Measurements from ENCODE around the gene KCND3.
"Not testable (repeated sequence)": the region's sequence is repeated elsewhere in the genome, so short reads cannot be mapped to it uniquely, and the experiment has no call there.

KCND3 gene

DNA sequence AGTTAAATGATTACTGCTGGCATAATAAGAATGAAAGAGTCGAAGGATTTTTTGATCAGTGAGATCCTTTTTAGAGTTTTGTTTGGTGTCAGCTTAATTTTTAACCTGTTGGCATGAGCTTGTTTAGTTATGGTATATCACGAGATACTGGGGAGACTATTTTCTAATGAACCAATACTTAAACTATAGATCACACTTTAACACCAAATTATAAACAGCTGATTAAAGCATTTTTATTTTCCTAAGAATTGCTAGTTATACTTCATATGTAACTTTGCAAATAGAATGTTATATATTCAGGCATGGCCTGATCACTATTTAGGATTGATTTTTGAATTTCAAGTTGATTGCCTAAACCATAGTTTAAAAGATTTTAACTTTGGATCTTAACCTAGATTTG, 227.8 kb downstream of the KCND3 start:
- DNase-seq = no peak

DNA sequence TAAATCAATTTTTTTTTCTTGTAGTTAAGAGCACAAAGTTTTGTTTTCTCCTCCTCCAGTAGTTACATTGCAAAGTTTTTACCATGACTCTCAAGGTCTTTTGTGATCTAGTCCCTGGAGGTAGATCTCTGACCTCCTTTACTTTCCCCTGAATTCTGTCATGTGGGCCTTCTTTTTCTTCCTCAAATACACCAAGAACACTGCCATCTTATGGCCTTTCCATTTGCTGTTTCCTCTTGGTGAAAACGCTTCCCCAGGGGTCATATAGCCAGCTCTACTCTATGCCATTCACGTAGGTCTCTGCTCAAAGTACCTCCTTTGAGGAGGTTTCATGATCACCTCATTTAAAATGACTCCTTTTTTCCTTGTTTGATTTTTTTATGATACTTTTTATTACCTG, 231.1 kb downstream of the KCND3 start:
- DNase-seq = peak; percentile 52

GRCh38 chr1:111756124-111756513, 233.3 kb downstream of the KCND3 start:
- DNase-seq = no peak

- peak; percentile 96 to 99 for DNase-seq
Observed at GRCh38 chr1:111755331-111756123, 233.9 kb downstream of the KCND3 start, which contains the start of gene DDX20. Gene DDX20, plus strand, starts transcription at chr1:111755901. Its CDS starts 24 bp downstream, at chr1:111755925.

GRCh38 chr1:111754984-111755330, 234.5 kb downstream of the KCND3 start:
- peak; percentile 20 to 46 for DNase-seq

- DNase-seq = no peak
Observed at GRCh38 chr1:111751906-111752575, 237.4 kb downstream of the KCND3 start.

- DNase-seq = no peak
Observed at GRCh38 chr1:111750856-111751255, 238.6 kb downstream of the KCND3 start.

- DNase-seq = no peak
Observed at GRCh38 chr1:111749628-111750027, 239.8 kb downstream of the KCND3 start.

- no peak for DNase-seq
Observed at GRCh38 chr1:111747947-111748346, 241.5 kb downstream of the KCND3 start.

DNA sequence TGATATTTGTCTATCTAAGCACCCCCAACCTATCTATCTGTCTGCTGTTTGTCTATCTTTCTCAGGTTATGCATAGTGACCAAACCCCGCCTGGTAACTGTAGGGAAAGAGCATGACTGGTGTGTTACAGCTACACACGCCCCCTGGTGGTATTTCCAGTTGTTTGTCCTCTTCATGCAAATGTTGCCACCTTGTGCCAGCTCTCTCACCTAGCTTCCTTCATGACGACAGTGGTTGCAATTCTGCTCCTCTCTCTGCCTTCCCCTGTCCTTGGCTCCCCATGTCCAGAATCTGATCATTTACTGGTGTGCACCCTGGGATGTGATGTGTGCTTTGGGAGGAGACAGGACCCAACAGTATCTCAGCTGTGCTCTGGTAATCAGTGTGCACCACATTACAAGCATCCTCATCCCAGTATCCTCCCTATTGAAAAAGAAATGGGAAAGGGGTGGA, 242.2 kb downstream of the KCND3 start:
- peak; percentile 76 to 86 for DNase-seq

DNA sequence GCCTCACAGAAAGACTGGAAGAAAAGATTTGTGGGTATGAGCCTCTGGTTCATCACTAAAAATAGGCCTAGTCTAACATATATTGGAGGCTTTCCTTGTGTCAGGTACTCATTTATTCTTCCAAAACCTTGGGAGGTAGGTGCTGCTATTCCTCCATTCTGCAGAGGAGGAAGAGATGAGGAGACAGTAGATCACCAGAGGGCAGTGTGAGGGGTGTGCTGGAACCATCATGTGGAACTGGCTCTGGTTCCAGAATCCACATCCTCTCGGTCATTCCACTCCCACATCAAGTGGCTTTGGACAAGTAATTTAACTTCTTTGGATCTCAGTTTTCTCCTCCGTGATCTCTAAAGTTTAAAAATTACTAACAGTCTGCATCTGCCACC, 242.9 kb downstream of the KCND3 start:
- DNase-seq = no peak

DNA sequence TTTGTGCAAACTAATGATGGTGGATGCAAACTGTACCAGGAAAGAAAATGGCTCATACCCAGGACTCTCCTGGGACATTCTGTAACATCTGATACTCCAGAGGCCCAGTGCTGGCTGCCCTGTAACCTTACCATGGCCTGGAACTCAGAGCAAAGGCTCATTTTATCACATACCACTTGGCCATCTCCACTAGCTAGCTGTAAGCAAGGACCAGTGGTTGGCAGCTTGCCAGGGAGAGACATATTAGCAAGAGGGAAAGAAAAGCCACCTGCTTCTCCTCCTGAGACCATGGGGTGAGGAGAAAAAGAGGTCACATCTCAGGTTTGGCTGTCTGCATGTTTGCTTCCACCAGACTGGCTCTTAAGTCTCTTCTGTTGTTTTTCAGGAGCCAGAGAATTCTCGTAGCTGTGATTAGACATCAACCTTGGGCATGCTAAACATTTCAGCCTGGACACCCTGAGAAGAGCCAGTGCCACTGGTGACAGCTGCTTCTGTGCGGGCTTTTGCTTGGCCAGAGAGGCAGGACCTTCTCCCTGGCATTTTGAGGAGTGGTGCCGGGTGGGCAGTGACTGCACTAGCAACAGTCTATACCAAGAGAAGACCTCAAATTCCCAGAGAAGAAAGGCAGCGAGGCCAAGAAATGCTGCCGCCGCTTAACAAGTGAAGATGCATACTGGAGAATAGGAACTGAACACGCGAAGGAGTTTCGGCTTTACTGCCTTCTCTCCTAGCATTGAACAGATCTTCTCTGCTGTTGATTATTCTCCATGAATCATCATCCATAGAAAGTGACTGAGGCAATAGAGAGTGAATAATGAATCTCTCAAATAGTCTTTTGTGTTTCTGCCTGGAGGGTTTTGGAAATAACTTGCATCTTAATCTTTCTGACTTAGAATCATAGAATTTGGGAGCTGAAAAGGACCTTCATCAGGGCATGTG, 243.5 kb downstream of the KCND3 start:
- DNase-seq = no peak

- DNase-seq = no peak
Observed at GRCh38 chr1:111743679-111744101, 245.8 kb downstream of the KCND3 start.

- no peak for DNase-seq
Observed at GRCh38 chr1:111742938-111743549, 246.4 kb downstream of the KCND3 start.

DNA sequence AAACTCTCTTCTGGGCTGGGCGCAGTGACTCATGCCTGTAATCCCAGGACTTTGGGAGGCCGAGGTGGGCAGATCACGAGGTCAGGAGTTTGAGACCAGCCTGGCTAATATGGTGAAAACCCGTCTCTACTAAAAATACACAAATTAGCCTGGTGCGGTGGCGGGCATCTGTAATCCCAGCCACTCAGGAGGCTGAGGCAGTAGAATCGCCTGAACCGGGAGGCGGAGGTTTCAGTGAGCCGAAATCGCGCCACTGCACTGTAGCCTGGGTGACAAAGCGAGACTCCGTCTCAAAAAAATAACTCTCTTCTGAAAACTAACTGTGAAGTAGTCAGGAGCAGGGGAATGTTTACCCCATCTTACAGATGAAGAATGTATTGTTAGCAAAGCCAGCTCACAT, 247.2 kb downstream of the KCND3 start:
- not testable (repeated sequence) for DNase-seq

GRCh38 chr1:111739925-111740765, 249.3 kb downstream of the KCND3 start:
- DNase-seq = no peak

DNA sequence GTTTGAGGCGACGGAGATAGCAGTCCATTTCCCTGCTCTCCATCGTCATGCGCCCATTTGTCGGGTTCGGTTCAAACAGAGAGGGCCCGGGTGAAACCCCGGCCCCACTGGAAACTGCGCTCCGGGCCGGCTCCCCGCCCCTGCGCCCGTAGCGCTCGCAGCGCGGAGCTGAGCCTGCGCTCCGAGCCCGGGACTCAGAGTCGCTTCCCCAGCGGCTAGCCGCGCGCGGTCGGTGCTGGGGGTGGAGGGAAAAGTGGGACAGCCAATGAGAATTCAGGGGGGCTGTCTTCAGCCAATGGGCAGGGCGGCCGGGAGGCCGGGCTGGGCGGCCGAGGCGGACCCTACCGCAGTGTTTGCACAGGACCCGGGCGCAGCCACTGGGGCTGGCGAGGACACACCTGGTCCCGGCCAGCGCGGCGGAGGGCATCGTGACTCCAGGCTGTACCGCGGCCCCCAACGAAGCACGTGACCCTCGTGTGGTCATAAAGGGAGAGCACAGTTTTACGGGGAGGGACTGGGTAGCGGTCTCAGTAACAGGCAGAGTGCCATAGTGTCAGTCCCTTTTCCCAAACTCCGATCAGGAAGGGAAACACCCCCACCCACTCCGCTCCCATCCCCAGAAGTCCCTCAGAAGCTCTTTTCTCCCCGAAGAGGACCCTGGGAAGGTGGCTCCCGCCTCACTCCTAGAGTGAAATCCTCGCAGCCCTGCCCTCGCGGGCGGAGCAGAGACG, 250.1 kb downstream of the KCND3 start, which contains the start of gene INKA2:
INKA2 (minus strand) TSS at position 202 of the 731 bp plus-strand sequence; CDS start at position 49, 153 bp downstream.
- peak; percentile 78 to 85 for DNase-seq

- DNase-seq = peak in 1 of 2 experiments; percentile 71
Observed at GRCh38 chr1:111738436-111739193, 250.9 kb downstream of the KCND3 start.

GRCh38 chr1:111738133-111738435, 251.4 kb downstream of the KCND3 start:
- no peak for DNase-seq

Measured in AML-193 (cell line).